ENCODE results near the gene ACKR2. TPM values are rescaled to one million over a fixed set of nuclear protein-coding genes. Genes with fewer than 3 reads are reported as not detected.
A peak's percentile ranks its signal among the peaks of the same experiment; 100 is the strongest.

The ACKR2 gene
- total RNA-seq, 1 experiment from 2014 or later: 0.28 TPM

DNA sequence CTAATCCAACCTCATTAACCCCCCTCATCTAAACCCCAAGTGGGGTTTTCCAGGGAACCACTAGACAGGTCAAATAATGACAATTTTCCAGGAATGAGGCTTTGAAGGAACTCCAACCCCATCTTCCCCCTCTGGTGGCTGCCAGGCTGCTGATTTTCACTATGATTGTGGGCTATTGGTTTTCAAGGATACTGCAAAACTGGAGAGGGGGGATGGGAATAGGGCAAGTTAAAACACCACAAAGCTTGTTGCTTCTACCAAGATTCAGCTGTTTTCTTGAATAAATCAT is 86.3 kb downstream of the ACKR2 start:
- no peak overlapping the region for H3K27ac Mint-ChIP-seq
- no peaks in the 10 kb centered on the region for H3K36me3 Mint-ChIP-seq
- no peak overlapping the region for H3K4me3 Mint-ChIP-seq
- ATAC-seq (no peak), DNase-seq (ENCODE audit: low spot score) (no peak)
- TF ChIP-seq TEAD4 (CRISPR knock-in tag; IDR thresholded peaks at IDR 0.05) (no peak), SMAD4 (CRISPR knock-in tag; IDR thresholded peaks at IDR 0.05) (no peak), FOXJ3 (CRISPR knock-in tag; IDR thresholded peaks at IDR 0.05; ENCODE audit: borderline replicate concordance) (no peak), ZNF121 (CRISPR knock-in tag; IDR thresholded peaks at IDR 0.05) (no peak), EMX1 (CRISPR knock-in tag; IDR thresholded peaks at IDR 0.05) (no peak), TCF7 (CRISPR knock-in tag; IDR thresholded peaks at IDR 0.05; ENCODE audit: low read depth) (no peak)
- TF ChIP-seq, protein P1, sequence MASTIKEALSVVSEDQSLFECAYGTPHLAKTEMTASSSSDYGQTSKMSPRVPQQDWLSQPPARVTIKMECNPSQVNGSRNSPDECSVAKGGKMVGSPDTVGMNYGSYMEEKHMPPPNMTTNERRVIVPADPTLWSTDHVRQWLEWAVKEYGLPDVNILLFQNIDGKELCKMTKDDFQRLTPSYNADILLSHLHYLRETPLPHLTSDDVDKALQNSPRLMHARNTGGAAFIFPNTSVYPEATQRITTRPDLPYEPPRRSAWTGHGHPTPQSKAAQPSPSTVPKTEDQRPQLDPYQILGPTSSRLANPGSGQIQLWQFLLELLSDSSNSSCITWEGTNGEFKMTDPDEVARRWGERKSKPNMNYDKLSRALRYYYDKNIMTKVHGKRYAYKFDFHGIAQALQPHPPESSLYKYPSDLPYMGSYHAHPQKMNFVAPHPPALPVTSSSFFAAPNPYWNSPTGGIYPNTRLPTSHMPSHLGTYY (CRISPR knock-in tag; IDR thresholded peaks at IDR 0.05): no peak
- TF ChIP-seq, protein P2, sequence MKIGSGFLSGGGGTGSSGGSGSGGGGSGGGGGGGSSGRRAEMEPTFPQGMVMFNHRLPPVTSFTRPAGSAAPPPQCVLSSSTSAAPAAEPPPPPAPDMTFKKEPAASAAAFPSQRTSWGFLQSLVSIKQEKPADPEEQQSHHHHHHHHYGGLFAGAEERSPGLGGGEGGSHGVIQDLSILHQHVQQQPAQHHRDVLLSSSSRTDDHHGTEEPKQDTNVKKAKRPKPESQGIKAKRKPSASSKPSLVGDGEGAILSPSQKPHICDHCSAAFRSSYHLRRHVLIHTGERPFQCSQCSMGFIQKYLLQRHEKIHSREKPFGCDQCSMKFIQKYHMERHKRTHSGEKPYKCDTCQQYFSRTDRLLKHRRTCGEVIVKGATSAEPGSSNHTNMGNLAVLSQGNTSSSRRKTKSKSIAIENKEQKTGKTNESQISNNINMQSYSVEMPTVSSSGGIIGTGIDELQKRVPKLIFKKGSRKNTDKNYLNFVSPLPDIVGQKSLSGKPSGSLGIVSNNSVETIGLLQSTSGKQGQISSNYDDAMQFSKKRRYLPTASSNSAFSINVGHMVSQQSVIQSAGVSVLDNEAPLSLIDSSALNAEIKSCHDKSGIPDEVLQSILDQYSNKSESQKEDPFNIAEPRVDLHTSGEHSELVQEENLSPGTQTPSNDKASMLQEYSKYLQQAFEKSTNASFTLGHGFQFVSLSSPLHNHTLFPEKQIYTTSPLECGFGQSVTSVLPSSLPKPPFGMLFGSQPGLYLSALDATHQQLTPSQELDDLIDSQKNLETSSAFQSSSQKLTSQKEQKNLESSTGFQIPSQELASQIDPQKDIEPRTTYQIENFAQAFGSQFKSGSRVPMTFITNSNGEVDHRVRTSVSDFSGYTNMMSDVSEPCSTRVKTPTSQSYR (CRISPR knock-in tag; IDR thresholded peaks at IDR 0.05): no peak
- peaks cover 3% of the 10 kb centered on the region; the same call in 1 of the 2 replicates for H3K9me3 Mint-ChIP-seq
- POLR2A ChIA-PET: no interaction called here
- H3K27me3 Mint-ChIP-seq (ENCODE audit: low read depth): no peaks in the 10 kb centered on the region
- CTCF ChIA-PET: no interaction called here
- peaks cover 33% of the 10 kb centered on the region for H3K4me1 Mint-ChIP-seq

DNA sequence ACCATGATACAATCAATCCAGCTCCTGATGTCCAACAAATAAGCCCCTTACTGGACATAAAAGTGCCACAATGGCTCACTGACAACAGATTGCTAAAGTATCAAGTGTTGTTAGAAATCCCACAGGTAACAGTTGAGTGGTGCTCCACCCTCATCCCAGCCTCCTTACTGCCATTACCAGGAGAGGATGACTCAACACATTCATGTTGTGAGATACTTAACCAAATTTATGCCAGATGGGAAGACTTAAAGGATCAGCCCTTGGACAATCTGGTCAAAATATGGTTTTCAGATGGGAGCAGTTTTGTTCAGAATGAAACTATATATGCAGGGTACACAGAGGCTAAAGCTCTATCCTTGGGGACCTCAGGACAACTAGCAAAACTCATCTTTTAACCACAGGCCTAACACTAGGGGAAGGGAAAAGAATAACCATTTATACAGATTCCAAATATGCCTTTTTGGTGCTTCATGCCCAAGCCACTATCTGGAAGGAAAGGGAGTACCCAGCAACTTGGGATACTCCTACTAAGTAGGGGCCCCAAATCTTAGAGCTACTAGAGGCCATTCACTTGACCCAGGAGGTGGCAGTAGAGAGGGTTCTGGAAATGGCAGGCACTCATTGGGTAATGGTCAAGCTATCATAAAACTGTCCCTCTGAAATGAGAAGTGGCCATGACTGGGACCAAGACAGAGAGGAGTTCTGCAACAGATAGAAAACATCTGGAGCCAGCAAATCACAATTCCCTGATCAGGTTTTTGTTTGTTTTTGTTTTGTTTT is 89.8 kb downstream of the ACKR2 start:
- Mint-ChIP-seq H3K27ac (no peak overlapping the region), H3K4me3 (no peak overlapping the region), H3K27me3 (ENCODE audit: low read depth) (no peaks in the 10 kb centered on the region; the same call in 1 of the 2 replicates), H3K4me1 (peaks cover 17% of the 10 kb centered on the region), H3K9me3 (peaks cover 6% of the 10 kb centered on the region), H3K36me3 (no peaks in the 10 kb centered on the region)
- TF ChIP-seq NFE2L1 (CRISPR knock-in tag; IDR thresholded peaks at IDR 0.05): no peak
- TF ChIP-seq PRRX2 (CRISPR knock-in tag; IDR thresholded peaks at IDR 0.05): no peak
- TF ChIP-seq KAT7 (CRISPR knock-in tag; IDR thresholded peaks at IDR 0.05; ENCODE audit: borderline replicate concordance): no peak
- TF ChIP-seq FOXP1 (CRISPR knock-in tag; IDR thresholded peaks at IDR 0.05; ENCODE audit: borderline replicate concordance): no peak
- no peak for TF ChIP-seq HMGA2 (CRISPR knock-in tag; IDR thresholded peaks at IDR 0.05)
- no peak for TF ChIP-seq ZNF396 (CRISPR knock-in tag; IDR thresholded peaks at IDR 0.05; ENCODE audit: borderline replicate concordance)
- TF ChIP-seq OVOL2 (CRISPR knock-in tag; IDR thresholded peaks at IDR 0.05; ENCODE audit: borderline replicate concordance): no peak
- TF ChIP-seq, protein P2 (CRISPR knock-in tag; IDR thresholded peaks at IDR 0.05): no peak
- no peak for TF ChIP-seq SMAD4 (CRISPR knock-in tag; IDR thresholded peaks at IDR 0.05)
- TF ChIP-seq, protein P3, sequence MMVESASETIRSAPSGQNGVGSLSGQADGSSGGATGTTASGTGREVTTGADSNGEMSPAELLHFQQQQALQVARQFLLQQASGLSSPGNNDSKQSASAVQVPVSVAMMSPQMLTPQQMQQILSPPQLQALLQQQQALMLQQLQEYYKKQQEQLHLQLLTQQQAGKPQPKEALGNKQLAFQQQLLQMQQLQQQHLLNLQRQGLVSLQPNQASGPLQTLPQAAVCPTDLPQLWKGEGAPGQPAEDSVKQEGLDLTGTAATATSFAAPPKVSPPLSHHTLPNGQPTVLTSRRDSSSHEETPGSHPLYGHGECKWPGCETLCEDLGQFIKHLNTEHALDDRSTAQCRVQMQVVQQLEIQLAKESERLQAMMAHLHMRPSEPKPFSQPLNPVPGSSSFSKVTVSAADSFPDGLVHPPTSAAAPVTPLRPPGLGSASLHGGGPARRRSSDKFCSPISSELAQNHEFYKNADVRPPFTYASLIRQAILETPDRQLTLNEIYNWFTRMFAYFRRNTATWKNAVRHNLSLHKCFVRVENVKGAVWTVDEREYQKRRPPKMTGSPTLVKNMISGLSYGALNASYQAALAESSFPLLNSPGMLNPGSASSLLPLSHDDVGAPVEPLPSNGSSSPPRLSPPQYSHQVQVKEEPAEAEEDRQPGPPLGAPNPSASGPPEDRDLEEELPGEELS (CRISPR knock-in tag; IDR thresholded peaks at IDR 0.05): no peak
- no peak for TF ChIP-seq CREB1 (CRISPR knock-in tag; IDR thresholded peaks at IDR 0.05)
- TF ChIP-seq ZNF121 (CRISPR knock-in tag; IDR thresholded peaks at IDR 0.05): no peak
- TF ChIP-seq ZNF416 (CRISPR knock-in tag; IDR thresholded peaks at IDR 0.05): no peak
- TF ChIP-seq, protein P4, sequence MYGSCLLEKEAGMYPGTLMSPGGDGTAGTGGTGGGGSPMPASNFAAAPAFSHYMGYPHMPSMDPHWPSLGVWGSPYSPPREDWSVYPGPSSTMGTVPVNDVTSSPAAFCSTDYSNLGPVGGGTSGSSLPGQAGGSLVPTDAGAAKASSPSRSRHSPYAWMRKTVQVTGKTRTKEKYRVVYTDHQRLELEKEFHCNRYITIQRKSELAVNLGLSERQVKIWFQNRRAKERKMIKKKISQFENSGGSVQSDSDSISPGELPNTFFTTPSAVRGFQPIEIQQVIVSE (CRISPR knock-in tag; IDR thresholded peaks at IDR 0.05; ENCODE audit: borderline replicate concordance): no peak
- ATAC-seq: peak; percentile 58
- no peak for DNase-seq (ENCODE audit: low spot score)
- ChIA-PET POLR2A (interaction anchor here (0.7 kb wide), 1 partner anchor 1294 kb away, joined by 6 read pairs; no protein-coding TSS in a partner anchor), CTCF (interaction anchor here (0.5 to 1.3 kb wide), 7 partner anchors 8 to 149 kb away, joined by 3 to 7 read pairs (median 3); no protein-coding TSS in a partner anchor)
